HT-29 (cell line): ENCODE results near the gene PPP1R1A. TPM values are rescaled to one million over a fixed set of nuclear protein-coding genes. Genes with fewer than 3 reads are reported as not detected.

Experiments
- DNase-seq: peaks from one replicate; pipeline ENCODE4 v3.0.0-alpha.2; 2015; ENCODE audit warnings: low spot score
- total RNA-seq: library from RNA; depleted of rRNA; stranded (reverse); fragments of >200 nt; shearing (Covaris generic); gene quantifications from 2 replicates; pipeline ENCODE4 v1.2.3, GENCODE V29; 2014

Gene PPP1R1A
- total RNA-seq, 1 experiment from 2014 or later = not detected

DNA sequence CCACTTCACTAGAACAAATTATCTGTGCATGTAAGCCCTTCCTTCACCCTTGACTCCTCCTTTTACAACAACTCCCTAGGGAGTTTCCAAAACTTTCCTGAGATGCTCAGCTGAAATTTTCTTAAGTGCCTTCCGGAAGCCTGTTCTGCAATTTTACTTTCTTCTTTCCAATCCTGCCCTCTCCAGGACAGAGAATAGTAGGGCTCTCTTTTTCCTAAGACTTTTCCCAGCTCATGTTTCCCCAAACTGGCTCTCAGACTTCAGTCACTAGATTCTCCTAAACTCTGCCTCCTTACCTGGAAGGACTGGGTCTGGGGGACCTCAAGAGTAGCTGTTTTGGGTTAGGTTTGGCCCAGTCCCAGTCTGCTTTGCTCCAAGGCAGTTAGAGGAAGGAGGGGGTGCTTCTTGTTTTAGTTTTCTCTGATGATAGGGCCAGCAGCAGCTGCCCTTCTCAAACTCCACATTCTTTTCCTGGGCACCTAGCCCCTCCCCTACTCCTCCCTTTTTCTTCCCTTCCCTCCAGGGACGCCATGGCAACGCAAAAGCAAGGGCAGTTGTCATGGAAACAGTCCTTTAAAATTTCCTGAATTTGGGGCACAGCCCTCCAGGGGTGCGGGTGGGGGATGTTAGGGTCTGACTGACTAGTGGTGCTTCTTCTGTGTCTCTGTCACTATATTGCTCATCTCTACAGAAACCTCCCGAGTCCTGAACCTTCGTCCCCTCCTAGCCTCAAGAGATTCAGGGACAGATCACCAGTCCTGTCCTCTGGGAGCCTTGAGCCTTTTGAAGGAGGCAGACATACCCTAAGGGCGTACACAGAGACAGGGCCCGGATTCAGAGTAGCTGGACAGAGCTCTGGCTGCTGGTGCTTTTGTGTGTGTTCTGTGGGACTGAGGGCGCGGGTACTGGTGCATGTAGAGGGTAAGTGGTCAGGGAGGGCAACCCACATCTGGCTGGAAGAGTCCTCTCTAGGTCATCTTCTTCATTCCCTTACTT, 17.0 kb downstream of the PPP1R1A start:
- no peak for DNase-seq

GRCh38 chr12:54569995-54570528, 18.4 kb downstream of the PPP1R1A start:
- no peak for DNase-seq

DNA sequence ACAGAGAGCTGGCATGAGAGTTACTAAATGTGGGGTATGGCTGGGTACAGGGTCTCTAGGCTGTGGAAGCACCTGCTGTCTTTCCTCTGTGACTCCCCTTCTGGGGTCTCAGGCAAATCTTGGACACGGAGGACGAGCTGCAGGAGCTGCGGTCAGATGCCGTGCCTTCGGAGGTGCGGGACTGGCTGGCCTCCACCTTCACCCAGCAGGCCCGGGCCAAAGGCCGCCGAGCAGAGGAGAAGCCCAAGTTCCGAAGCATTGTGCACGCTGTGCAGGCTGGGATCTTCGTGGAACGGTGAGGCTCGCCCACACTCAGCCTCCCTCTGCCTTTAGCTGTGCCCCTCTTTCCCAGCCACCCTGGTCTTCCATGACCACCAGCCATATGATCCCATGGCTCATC, 19.4 kb downstream of the PPP1R1A start:
- no peak for DNase-seq

- no peak for DNase-seq
These were observed 21.7 kb downstream of the PPP1R1A start for GRCh38 chr12:54566792-54567191.

DNA sequence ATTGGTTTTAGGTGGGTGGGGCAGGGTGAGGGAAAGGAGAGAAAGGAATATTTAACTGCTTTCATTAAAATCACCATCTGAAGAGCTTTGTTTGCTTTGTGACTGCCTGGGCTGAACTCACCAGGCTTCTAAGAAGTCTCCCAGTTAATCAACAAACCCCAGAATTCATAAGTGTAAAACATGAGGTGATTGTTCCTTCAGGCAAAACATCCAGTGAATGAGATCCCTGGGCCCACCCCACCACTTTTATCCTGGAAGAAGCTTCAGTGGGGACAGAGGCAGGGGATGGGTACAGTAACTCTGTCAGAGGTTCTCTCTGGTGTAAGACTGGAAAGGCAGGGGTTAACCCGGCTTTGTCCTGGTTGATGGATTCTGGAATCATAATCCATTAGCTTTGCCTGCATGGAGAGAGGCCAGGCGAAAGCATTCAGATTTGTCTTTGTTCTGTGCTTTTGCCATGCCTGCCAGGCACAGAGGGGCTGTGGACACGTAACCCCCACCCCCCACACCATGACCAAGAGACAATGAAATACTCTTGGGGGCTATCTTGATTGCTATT, 22.4 kb downstream of the PPP1R1A start:
- no peak for DNase-seq

- DNase-seq = no peak
These were observed 23.0 kb downstream of the PPP1R1A start for GRCh38 chr12:54565310-54565985.

DNA sequence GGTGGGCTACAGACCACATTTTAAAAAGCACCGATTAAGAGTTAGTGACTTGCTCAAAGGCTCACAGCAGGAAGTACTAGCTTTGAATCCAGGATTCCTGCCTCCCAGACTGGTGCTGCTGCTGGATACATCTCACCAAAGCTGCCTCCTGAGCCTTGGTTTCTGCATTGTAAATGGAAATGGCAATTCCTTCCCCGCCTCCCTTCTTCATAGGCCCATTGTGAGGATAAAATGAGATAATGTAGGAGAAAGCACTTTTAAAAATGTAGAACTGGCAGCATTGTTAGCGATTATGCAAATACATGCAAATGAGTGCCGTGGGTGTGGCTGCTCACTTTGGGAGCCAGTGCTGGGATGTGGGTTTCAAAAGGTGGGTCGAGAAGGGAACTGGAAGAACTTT, 23.7 kb downstream of the PPP1R1A start:
- DNase-seq = no peak

- DNase-seq = no peak
These were observed 24.7 kb downstream of the PPP1R1A start for GRCh38 chr12:54563787-54564186.

GRCh38 chr12:54562750-54563356, 25.6 kb downstream of the PPP1R1A start:
- no peak for DNase-seq

GRCh38 chr12:54561164-54561563, 27.3 kb downstream of the PPP1R1A start:
- no peak for DNase-seq

DNA sequence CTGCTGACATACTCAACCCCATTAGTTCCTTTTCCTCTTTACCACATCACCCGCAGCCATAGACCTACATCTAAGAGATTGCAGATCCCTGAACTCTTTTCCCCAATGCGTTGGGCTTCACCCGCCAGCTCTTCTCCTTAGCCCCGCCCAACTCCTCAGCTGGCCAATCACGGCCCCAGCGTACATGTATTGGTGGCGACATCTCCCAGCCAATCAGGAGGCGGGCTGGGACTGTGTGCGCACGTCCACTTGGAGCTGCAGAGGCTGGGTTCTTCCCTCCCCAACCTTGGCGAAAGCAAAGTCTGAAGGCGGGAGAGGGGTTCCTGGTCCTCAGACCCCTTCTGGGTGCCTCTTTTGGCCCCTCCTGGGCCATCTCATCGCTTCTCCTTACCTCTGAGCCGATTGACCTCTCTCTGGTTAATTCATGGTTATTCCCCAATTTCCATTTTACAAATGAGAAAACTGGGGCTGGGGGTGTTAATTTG, 28.0 kb downstream of the PPP1R1A start:
- DNase-seq = no peak

DNA sequence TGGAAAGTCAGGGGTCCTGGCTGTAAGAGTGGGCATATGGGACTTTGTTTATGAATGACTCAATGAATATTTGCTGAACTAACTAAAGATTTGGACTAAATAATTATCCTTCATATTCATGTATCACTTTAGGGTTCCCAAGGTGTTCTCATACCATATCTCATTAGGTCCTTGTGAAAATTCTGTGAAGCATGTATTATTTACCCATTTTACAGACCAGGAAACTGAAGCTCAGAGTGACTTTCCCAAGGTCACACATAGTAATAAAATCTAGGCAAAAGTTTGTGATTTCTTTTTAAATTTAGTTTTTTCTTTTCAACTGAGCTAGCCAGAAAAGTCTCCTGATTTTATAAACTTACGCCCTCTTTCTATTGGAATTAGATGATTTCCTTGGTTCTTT, 29.7 kb downstream of the PPP1R1A start:
- DNase-seq = no peak

GRCh38 chr12:54558311-54558710, 30.1 kb downstream of the PPP1R1A start:
- DNase-seq = no peak

DNA sequence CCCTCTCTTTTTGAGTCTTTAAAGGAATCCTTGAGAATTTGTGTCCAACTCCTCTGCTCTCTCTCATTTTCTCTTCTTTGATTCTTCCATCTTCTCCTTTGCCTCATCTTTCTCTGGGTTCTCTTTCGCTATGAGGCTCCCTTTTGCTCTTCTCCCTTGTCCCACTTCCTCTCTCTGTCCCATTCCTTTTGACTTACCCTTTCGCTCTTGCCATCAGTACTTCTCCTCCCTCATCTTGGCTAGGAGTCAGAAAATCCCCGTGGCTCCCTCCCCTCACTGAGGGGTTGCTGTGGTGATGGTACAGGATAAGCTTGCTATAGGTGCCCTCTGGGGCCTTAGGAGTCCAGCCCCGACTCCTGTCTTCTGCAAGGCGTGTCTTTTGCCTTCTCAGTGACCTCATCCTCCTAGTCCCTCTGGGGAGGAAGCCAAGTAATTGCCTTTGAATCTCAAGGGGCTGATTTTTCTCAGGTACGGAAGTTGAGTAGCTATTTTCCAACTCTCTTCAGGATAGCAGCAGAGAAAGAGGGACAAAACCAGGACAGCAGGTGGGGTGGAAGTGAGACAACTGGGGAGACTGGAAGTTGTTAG, 32.7 kb downstream of the PPP1R1A start:
- no peak for DNase-seq

DNA sequence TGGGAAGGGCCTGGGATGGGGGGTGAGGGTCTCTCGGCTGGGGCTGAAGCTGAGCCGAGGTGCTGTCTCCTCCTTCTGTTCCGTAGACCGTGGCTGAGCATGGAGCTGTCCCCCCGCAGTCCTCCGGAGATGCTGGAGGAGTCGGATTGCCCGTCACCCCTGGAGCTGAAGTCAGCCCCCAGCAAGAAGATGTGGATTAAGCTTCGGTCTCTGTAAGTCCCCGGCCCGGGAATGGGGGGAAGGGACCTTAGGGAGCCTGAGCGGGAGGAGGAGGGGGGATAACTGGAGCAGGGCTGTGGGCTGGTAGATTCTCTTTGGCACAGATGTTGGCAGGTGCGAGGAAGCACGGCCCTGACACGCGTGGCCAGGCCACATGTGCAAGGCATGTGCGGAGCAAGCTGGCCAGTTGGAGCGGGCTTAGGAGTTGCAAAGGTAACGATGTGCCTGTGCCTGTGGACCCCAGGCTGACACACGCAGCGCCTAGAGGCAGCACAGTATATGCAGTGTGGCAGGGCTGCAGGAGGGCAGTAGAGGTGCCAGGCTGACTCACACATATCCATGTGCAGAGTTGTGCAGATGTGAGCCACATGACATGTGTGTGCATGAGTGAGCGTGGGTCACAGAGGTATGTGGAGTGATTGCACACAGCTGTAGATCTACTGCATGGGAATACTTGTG, 38.5 kb downstream of the PPP1R1A start:
- no peak for DNase-seq

DNA sequence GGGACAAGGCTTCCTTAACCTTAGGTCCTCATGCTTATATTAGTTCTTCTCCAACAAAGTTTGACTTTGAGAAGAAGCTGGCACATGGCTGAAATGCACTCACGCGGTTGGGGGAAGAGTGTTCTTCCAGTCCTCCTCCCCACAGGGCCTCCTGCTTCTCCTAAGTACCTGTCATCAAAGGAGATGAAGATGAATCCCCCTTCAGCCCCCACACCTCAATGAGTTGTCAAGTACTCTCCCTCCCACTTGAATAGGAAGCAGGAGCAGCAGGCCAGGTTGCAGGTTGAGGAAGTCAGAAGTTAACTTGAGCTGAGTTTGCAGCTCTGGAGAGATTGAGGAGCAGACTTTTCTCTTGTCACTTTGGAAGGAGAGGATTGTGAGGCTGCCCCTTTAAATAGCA, 41.9 kb downstream of the PPP1R1A start:
- no peak for DNase-seq

- no peak for DNase-seq
These were observed 43.7 kb downstream of the PPP1R1A start for GRCh38 chr12:54544743-54545142.

GRCh38 chr12:54543526-54543925, 44.9 kb downstream of the PPP1R1A start:
- DNase-seq = no peak

DNA sequence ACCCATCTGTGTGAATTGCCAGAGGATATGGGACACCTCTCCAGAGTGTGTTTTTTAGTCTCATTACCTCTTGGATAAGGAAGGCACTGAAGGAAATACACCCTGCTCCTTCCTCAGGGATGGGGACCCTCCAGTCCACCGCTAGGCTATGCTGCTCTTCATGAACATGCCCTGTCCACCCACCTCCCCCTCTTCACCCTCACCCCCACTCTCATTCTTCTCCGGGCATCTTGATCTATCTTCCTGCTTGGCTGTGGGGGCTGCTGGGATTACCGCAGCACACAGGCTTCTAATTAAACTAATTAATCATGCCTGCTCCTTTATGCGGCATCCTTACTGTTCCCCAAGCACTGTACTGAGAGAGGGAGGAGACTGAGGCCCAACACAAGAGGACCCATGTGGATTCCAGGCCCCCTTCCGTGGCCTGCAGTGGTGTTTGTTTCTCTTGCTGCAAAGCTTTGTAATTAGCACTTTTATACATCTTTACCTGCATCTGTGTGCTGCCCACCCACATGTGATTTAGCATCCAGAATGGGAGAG, 46.6 kb downstream of the PPP1R1A start:
- no peak for DNase-seq

DNA sequence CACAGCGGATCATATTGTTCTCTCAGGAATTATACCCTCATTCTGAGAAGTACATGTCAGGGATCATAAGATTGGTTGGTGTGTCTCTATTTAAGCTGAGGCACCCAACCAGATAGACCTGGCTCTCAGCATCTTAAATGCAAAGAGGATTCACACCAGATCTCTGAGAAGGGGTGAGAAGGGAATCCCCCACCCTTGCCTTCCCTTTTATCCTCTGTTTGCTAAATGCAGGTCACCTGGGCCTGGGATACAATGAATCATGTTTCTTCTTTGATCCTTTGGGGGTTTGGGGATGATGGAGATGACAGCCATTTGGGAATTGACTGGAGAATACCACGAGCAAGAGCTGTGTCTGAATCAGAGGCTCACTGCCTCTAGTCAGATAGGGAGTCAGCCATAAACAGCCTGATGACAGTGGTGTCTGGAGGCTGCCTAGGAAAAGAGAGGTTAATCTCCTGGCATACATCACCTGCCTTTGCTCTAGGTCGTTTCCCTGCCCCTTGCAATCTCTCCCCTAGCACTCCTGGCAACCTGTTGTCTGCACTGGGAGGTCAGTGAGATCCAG, 50.2 kb downstream of the PPP1R1A start:
- DNase-seq = no peak
